GM06990 (cell line): Measurements from ENCODE around the gene PDXDC1.
"Not testable (repeated sequence)": the region's sequence is repeated elsewhere in the genome, so short reads cannot be mapped to it uniquely, and the experiment has no call there.

Experiments
- DNase-seq: peaks from one replicate; pipeline ENCODE4 v3.0.0-alpha.2; 2011; ENCODE audit not compliant: insufficient read length; ENCODE audit errors: extremely low read depth
- H3K27me3 ChIP-seq: replicated peaks from 2 replicates; pipeline ENCODE4 v1.6.0; 2011; ENCODE audit warnings: low read length; ENCODE audit not compliant: control insufficient read depth, insufficient read depth
- H3K36me3 ChIP-seq: 2 replicates; pipeline ENCODE4 v1.5.1; 2011; ENCODE audit warnings: low read length; ENCODE audit not compliant: control insufficient read depth, insufficient read depth
- H3K4me3 ChIP-seq: replicated peaks from 2 replicates; pipeline ENCODE4 v1.5.1; 2011; ENCODE audit warnings: low read depth, mild to moderate bottlenecking, control low read depth, low read length
- TF ChIP-seq, protein P1 (sequence below): IDR thresholded peaks from 2 replicates; pipeline ENCODE4 v1.5.1; 2011; ENCODE audit warnings: low read length, control low read depth, mild to moderate bottlenecking, inconsistent platforms; ENCODE audit not compliant: insufficient read depth, poor library complexity, severe bottlenecking

The PDXDC1 gene

GRCh38 chr16:15057681-15058417, 83.0 kb downstream of the PDXDC1 start:
- no peak for DNase-seq
- TF ChIP-seq, protein P1, sequence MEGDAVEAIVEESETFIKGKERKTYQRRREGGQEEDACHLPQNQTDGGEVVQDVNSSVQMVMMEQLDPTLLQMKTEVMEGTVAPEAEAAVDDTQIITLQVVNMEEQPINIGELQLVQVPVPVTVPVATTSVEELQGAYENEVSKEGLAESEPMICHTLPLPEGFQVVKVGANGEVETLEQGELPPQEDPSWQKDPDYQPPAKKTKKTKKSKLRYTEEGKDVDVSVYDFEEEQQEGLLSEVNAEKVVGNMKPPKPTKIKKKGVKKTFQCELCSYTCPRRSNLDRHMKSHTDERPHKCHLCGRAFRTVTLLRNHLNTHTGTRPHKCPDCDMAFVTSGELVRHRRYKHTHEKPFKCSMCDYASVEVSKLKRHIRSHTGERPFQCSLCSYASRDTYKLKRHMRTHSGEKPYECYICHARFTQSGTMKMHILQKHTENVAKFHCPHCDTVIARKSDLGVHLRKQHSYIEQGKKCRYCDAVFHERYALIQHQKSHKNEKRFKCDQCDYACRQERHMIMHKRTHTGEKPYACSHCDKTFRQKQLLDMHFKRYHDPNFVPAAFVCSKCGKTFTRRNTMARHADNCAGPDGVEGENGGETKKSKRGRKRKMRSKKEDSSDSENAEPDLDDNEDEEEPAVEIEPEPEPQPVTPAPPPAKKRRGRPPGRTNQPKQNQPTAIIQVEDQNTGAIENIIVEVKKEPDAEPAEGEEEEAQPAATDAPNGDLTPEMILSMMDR: no peak
- Histone ChIP-seq H3K36me3 (peaks cover 5% of the 10 kb centered on the region), H3K4me3 (no peak overlapping the region), H3K27me3 (no peaks in the 10 kb centered on the region)

GRCh38 chr16:15059324-15059723, 84.5 kb downstream of the PDXDC1 start:
- H3K36me3 ChIP-seq: peaks cover 5% of the 10 kb centered on the region
- DNase-seq: no peak
- TF ChIP-seq, protein P1: no peak
- no peaks in the 10 kb centered on the region for H3K27me3 ChIP-seq
- H3K4me3 ChIP-seq: no peak overlapping the region

- DNase-seq, H3K36me3 ChIP-seq, H3K4me3 ChIP-seq: not testable (repeated sequence)
Observed at GRCh38 chr16:15062085-15062810, 87.4 kb downstream of the PDXDC1 start.

GRCh38 chr16:15065961-15066360, 91.1 kb downstream of the PDXDC1 start:
- not testable (repeated sequence) for H3K36me3 ChIP-seq, H3K27me3 ChIP-seq, DNase-seq, H3K4me3 ChIP-seq

More at GRCh38 chr16:15062085-15062810, 87.4 kb downstream of the PDXDC1 start:
- H3K27me3 ChIP-seq: not testable (repeated sequence)

GRCh38 chr16:15066690-15067089, 91.9 kb downstream of the PDXDC1 start:
- H3K4me3 ChIP-seq, DNase-seq, H3K27me3 ChIP-seq, H3K36me3 ChIP-seq: not testable (repeated sequence)

- DNase-seq, H3K27me3 ChIP-seq, H3K4me3 ChIP-seq: not testable (repeated sequence)
- peaks cover 10% of the 10 kb centered on the region for H3K36me3 ChIP-seq
Observed at GRCh38 chr16:15071013-15071412, 96.2 kb downstream of the PDXDC1 start.

- TF ChIP-seq, protein P1: peak; percentile 4
- peaks cover 10% of the 10 kb centered on the region for H3K36me3 ChIP-seq
- H3K27me3 ChIP-seq, DNase-seq, H3K4me3 ChIP-seq: not testable (repeated sequence)
Observed at GRCh38 chr16:15071916-15072769, 97.3 kb downstream of the PDXDC1 start.
